Gastroesophageal sphincter (tissue), 3 donors: ENCODE data around the gene STPG2.

Experiments
- EP300 ChIP-seq: sonication (generic); formaldehyde crosslinking; IDR thresholded peaks from one replicate; pipeline ENCODE4 v1.6.1; 2017; ENCODE audit warnings: antibody characterized with exemption, mild to moderate bottlenecking
- POLR2A ChIP-seq, 2 donors: fragments of 450-650 bp; IDR thresholded peaks; one replicate each; pipeline ENCODE4 v1.6.1; 2017; ENCODE audit warnings: antibody characterized with exemption in 2 of 2, mild to moderate bottlenecking in 2 of 2, moderate library complexity in 1 of 2
- POLR2AphosphoS5 ChIP-seq: sonication (generic); formaldehyde crosslinking; IDR thresholded peaks from one replicate; pipeline ENCODE4 v1.6.1; 2017; ENCODE audit warnings: antibody characterized with exemption
- TF ChIP-seq, protein P1 (sequence below), 4 experiments: fragments of 200-600 bp in 2 of 4; fragments of 450-650 bp in 2 of 4; sonication (generic) in 1 of 4; IDR thresholded peaks; one replicate each; pipeline ENCODE4 v1.5.1; 2017 to 2019; ENCODE audit warnings: antibody characterized with exemption in 4 of 4, mild to moderate bottlenecking in 2 of 4, moderate library complexity in 2 of 4

DNA sequence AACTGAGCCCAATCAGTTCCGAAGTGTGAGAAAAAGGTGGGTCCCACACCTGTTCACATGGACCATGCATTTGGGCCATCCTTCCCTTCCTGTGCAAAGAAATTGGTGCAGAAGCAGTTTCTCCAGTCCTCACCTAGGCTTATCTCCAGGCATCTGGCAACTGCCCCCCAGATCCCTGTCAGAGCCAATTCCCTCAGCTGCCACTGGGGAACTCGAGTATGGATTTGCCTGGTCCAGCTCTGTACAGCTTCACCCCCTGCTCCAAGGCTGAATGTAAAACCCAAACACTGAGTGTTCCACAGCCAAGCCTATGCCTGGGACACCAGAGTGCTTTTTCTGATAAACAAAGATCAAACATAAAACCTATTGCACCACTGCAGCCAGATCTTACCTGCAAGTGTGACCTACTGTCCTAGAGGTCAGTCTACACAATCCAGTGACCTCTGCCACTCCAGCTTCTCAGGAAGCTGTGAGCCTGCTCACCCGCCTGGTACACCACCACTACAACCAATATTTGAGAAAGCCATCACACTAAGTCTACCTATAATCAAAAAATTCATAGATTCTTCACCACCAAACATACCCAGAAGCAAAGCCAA is 136.4 kb downstream of the STPG2 start:
- TF ChIP-seq, protein P1, sequence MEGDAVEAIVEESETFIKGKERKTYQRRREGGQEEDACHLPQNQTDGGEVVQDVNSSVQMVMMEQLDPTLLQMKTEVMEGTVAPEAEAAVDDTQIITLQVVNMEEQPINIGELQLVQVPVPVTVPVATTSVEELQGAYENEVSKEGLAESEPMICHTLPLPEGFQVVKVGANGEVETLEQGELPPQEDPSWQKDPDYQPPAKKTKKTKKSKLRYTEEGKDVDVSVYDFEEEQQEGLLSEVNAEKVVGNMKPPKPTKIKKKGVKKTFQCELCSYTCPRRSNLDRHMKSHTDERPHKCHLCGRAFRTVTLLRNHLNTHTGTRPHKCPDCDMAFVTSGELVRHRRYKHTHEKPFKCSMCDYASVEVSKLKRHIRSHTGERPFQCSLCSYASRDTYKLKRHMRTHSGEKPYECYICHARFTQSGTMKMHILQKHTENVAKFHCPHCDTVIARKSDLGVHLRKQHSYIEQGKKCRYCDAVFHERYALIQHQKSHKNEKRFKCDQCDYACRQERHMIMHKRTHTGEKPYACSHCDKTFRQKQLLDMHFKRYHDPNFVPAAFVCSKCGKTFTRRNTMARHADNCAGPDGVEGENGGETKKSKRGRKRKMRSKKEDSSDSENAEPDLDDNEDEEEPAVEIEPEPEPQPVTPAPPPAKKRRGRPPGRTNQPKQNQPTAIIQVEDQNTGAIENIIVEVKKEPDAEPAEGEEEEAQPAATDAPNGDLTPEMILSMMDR (IDR thresholded peaks at IDR 0.05): no peak
- TF ChIP-seq POLR2A (IDR thresholded peaks at IDR 0.05) (no peak), EP300 (no peak), POLR2AphosphoS5 (no peak)
